DND-41 (cell line): ENCODE data around the gene TMEM185A.

Experiments used
- CTCF ChIP-seq: IDR thresholded peaks from 2 replicates; pipeline ENCODE4 v1.5.1; 2012; ENCODE audit warnings: borderline replicate concordance, low read length, moderate library complexity, mild to moderate bottlenecking; ENCODE audit not compliant: poor library complexity, severe bottlenecking; ENCODE audit errors: extremely low read depth
- EZH2 ChIP-seq: IDR thresholded peaks from 3 replicates; pipeline ENCODE4 v1.6.1; 2012; ENCODE audit warnings: borderline replicate concordance, low read depth, mild to moderate bottlenecking, moderate library complexity, low read length, inconsistent platforms; ENCODE audit not compliant: severe bottlenecking

DNA sequence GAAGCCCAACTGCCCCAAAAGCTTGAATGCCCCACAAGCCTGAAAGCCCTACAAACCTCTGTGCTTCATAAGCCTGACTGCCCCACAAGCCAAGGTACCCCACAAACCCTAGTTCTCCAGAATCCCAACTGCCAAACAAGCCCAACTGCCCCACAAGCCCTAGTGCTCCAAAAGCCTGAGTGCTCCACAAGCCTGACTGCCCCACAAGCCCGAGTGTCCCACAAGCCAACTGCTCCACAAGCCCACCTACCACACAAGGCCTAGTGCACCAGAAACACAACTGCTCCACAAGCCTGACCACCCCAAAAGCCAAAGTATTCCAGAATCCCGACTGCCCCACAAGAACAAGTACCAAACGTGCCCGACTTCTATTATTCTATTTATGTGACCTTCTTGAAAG, 68.2 kb downstream of the TMEM185A start:
- TF ChIP-seq CTCF (no peak), EZH2 (no peak)
